Testis (tissue), 2 donors: ENCODE data around the gene NOS1.

Source experiments
- CTCF ChIP-seq, 3 experiments: fragments of 450-650 bp in 2 of 3; fragments of 200-600 bp in 1 of 3; sonication (generic) in 1 of 3; IDR thresholded peaks; one replicate each; pipeline ENCODE4 v1.5.1; 2016 to 2019; ENCODE audit warnings: antibody characterized with exemption in 3 of 3, mild to moderate bottlenecking in 2 of 3, moderate library complexity in 1 of 3
- POLR2A ChIP-seq: fragments of 450-650 bp; IDR thresholded peaks from one replicate; pipeline ENCODE4 v1.6.1; 2017; ENCODE audit warnings: antibody characterized with exemption, mild to moderate bottlenecking, moderate library complexity

DNA sequence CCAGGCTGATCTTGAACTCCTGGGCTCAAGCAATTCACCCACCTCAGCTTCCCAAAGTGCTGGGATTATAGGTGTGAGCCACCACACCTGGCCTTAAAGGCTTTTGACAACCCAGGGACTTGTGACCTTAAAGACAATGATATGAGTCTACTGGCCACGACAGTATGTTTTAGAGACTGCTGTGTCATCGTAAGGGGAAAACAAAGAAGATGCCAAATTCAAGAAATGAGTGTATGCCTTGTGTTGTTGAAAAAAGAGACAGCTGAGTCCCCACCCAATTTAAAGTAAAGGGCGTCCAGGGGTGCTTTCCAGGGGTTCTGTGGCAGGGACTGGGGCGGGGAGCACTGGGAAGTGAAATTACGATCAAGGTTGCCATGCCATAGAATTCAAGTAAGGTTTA is 144.7 kb downstream of the NOS1 start:
- TF ChIP-seq CTCF (IDR thresholded peaks at IDR 0.05) = no peak
- no peak for TF ChIP-seq POLR2A
